DMS53 treated with DMSO at 0.1 percent for 48 hours (cell line): ENCODE measurements around the gene PCDH12.
"Not testable (repeated sequence)": the region's sequence is repeated elsewhere in the genome, so short reads cannot be mapped to it uniquely, and the experiment has no call there.

Experiments used
- DNase-seq: peaks from one replicate; lab custom pipeline; 2025; ENCODE audit not compliant: unreplicated experiment; lab: John Stamatoyannopoulos, UW

The PCDH12 gene

DNA sequence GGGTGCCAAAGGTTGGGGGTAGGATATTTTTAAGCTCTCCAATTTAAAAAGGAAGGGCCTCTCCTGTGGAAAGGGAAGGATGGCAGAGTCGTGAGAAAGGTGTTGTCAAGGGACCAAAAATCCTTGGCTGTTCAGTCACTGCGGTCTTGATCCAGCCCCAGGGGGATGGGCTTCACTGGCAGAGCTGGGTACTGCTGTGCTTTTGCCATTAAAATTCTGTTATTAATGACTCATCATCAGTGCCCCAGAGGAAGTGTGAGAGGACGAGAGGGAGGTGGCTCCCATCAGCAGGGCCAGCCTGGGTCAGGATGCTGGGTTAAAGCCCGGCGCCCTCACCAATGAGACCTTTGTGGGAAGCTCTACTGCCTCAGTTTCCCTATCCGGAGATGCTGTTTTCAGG lies 16.7 kb downstream of the PCDH12 start:
- DNase-seq = no peak

DNA sequence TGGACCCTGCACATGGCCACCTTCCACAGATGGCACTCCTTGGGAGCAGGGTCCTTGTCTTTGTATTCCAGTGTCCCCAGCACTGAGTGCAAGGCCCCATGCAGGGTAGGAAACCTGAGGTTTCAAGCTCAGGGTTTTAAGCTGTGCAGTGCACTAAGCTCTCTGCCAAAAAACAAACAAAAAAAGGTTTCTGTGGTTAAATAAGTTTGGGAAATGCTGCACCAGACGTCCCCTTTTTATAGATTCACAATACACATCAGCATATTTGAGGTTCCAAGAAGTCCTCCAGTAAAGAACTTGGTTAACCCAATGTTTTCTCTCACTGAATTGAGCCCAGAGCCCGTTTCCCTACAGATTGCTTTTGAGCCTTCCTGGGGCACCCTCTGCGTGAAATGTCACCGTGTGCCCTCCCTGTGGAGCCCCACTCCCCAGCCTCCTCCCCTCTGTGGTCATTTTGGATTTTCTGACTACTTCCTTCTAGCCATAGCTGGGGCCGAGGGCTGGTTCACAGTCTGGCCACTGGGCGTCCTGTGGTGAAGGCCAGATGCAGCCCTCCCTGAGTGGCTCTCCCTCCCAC lies 17.2 kb downstream of the PCDH12 start:
- no peak for DNase-seq

DNA sequence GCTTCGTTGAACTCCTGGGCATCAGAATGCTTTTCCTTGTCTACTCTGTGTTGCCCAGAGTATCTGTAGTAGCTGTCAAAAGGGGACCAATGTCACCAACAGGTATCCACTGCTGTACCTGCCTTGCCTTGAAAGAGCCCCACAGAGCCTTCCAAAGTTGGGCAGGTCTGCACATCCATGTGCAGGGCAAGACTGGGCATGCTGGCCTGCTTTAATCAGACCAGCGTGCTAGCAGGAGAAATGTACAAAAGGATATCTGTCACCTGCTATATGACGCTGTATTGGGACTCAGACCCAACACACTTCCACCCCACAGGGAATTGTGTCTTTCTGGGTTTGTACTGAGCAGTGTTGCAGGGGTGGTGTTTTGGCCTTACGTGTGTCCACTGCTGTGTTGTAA lies 22.5 kb downstream of the PCDH12 start:
- DNase-seq = no peak

- DNase-seq = no peak
Measured at GRCh38 chr5:141934099-141934844, 23.7 kb downstream of the PCDH12 start.

DNA sequence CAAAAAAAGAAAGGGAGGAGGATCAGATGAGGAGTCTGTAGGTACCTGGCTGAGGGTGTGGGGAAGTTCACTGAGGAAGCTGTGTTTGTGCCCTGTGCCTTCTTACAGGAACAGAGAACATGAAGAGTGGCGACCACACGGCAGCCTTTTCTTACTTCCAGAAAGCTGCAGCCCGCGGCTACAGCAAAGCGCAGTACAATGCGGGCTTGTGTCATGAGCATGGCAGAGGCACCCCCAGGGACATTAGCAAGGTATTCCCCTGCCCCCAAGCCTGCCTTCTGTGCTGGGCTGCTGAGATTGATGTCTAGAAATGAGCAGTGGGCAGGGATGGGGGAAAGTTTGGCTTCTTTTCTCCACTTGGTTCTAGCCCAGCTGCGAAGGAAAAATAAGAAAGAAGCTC lies 24.9 kb downstream of the PCDH12 start:
- no peak for DNase-seq

DNA sequence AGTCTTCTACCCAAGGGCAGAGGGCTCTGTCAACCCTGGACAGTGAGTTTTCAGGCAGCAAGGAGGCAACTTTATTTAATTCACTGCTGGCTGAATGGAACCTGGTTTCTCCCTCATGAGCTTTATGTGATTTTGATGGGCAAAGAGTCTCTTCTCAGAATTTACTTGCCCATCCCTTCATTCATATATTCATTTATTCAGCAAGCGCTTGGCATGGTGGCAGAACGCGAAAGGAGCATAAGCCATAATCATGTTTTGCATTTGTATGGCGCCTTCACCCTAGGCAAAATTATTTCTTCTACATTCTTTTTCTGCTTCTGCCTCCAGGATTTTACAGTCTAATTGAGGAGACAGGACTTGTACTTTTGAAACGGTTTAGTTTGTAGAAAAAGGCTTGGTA lies 26.3 kb downstream of the PCDH12 start:
- DNase-seq = no peak

- DNase-seq = no peak
Measured at GRCh38 chr5:141929398-141930058, 28.5 kb downstream of the PCDH12 start.

- DNase-seq = no peak
Measured at GRCh38 chr5:141928051-141928450, 30.0 kb downstream of the PCDH12 start.

DNA sequence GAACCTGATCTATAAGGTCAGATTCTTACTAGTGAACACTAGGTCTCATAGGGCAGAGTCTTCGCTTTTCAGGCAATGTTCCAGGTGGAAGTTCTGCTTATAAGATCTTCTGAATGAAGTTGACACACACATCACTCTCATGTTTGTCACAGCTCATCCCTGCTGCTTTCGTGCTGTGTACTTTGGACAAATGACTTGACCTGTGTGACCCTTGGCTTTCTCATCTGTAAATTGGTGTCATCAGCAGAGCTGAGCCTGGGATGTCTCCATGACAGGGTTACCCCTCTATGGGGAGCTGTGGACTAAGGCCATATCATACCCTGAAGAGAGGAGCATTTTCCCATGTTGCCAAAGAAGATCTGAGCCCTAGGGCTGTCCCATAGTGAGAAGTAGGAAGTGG lies 31.6 kb downstream of the PCDH12 start:
- no peak for DNase-seq

- peak; percentile 94 for DNase-seq
Measured at GRCh38 chr5:141923448-141924313, 34.3 kb downstream of the PCDH12 start, which contains the start of gene DELE1. DELE1 (plus strand) TSS chr5:141923871; CDS start chr5:141923942, 71 bp downstream.

DNA sequence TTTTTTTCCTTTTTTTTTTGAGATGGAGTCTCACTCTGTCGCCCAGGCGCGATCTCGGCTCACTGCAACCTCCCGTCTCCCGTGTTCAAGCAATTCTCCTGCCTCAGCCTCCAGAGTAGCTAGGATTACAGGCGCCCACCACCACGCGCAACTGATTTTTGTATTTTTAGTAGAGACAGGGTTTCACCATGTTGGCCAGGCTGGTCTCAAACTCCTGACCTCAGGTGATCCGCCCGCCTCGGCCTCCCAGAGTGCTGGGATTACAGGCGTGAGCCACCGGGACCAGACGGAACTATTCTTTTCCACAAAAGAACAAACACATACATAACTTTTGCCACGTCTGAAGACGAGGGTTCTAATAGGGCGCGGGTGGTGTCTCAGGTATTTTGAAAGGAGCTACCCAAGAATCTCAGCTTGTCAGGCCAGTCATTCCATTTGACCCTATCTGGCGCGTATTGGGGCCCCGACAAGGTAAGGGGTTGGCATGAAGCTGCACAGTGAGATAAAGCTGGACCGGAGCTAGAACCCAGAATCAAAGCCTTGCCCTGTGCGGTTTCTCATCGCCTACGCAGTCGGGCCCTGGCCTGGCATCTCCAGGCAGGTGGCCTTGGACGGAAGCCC lies 35.1 kb downstream of the PCDH12 start:
- not testable (repeated sequence) for DNase-seq

- DNase-seq = no peak
Measured at GRCh38 chr5:141920771-141921170, 37.2 kb downstream of the PCDH12 start.

DNA sequence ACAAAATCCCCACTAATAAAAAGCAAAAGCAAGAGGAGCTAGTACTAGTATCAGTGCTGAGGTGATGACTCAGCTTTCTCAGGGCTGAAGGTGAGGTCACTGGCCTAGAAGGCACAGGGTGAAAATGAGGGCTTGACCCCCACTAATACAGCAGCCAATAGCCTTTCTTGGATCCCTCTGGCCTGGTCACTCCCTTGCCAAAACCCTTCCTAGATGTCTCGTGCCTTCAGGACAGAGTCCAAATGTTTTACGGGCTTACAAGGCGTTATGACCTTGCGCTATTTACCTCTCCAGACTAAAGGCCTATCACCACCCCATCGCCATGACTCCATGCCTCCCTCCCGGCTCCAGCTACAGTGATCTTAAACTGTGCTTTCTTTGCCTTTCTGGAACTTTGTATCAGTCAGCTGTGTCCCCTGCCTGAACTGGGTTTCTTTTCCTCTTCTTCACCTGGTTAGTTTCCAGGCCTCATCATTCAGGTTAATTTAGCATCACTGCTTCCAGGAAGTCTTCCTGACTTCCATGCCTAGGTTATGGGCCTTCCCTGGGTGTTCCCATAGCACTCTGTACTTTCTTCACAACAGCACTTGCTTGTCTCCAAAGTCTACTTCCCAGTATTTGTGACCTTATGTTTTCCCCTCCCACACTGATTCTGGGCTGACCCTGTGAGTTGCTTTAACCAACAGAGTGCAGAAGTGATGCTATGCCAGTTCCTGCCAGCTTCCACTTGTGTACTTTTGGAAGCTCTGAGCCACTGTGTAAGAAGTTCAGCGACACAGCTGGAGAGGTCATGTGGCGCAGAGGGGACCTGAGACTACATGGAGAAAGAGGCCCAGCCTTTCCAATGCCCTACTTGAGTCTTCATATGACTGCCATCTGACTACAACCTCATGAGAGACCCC lies 38.5 kb downstream of the PCDH12 start:
- no peak for DNase-seq

DNA sequence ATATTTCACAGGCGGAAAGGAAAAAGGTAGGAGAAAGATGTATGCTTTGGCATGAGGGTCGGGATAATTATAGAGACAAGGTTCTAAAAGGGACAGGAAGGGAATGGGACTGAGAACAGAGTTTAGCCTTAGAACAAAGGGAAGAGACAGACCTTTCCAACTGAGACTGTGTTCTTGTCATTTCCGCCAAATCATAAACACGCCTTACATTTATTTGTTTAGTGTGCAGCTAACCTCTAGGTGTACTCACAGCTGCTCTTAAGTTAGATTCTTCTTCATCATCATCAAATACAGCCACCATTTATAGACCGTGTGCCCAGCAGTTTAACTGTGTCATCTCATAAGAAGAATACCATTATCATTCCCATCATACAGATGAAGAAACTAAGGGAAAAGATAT lies 40.2 kb downstream of the PCDH12 start:
- no peak for DNase-seq

- DNase-seq = no peak
Measured at GRCh38 chr5:141916522-141916921, 41.5 kb downstream of the PCDH12 start.

DNA sequence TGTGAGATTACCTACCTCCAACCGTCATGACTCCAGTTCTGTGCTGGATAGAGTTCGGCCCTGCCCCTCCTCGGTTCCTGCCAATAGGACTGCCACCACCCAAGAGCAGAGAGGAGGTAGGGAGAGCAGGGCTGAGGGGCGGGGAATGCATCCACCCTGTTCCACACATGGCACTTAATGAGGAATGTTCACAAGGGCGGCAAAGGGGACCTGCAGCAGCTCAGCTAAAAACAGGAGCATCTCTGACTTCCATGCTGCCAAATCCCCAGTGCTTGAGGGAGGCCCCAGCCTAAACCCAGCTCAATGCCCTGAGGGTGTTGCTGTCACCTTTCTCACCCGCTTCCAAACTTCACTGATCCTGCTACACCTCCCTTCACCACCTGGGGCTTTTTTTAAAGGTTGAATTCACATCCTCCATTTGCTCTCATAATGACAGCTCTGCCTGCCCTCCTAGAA lies 42.1 kb downstream of the PCDH12 start:
- no peak for DNase-seq

DNA sequence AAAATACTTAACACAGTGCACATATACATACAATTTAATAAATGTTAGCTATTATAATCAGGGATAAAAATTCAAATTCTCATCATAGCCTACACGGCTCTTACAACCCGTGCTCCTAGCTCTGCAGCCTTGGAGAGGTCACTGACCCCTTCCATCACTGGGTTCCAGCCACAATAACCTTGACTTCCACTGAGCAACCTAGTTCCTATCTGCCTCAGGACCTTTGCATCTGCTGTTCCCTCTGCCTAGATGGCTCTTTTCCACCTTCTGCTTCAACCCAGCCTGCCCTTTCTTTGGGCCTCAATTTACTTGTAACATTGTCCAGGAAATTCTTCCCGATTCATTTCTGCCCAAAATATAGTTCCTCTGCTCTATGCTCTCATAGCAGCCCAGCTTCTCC lies 43.2 kb downstream of the PCDH12 start:
- no peak for DNase-seq

GRCh38 chr5:141914199-141914743 lies 43.7 kb downstream of the PCDH12 start:
- DNase-seq = peak; percentile 16

DNA sequence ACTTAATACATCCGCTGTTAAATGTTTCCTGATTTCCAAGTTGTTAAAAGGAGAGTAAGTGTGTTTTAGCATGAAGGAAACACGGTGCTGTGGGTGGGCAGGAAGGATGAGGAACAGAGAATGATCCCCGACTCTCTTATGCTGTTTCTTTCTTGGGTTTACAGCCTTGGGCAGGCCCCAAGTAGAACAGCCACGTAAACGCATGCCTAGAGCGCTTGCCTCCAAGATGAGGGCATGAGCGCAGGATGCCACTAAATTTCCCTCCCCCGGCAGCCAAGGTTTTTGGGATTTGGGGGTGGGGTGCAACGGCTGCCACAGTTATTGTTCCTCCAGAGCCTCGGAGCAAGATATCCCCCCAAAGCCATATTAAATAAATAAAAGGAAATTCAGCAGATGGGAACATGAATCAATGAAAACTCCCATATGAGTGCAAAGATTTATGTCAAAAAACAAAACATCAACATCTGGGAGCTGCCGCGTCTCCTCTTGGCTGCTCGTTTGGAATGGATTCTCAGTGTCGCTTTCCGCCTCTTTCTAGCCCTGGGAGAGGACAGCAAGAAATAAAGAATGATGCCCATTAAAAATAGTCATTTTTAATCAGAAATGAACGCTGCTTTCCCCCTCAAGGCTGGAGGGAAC lies 44.3 kb downstream of the PCDH12 start:
- no peak for DNase-seq
